Gastroesophageal sphincter (tissue), 4 donors: ENCODE results near the gene CACNG1. TPM values are rescaled to one million over a fixed set of nuclear protein-coding genes. Genes with fewer than 3 reads are reported as not detected.

Experiments
- ATAC-seq: fragments of 150-250 bp; one replicate; pipeline ENCODE4 v1.9.1; 2016; ENCODE audit warnings: mild to moderate bottlenecking, moderate library complexity
- H3K27ac ChIP-seq, 4 donors: fragments of 200-600 bp; sonication (generic) in 3 of 4; 1 replicate in 3 of 4; 2 replicates in 1 of 4; pipeline ENCODE4 v1.5.1; 2016 to 2019
- H3K27me3 ChIP-seq: fragments of 200-600 bp; sonication (generic); one replicate; pipeline ENCODE4 v1.5.1; 2019
- H3K36me3 ChIP-seq, 2 donors: fragments of 200-600 bp; sonication (generic); one replicate each; pipeline ENCODE4 v1.5.1; 2019; ENCODE audit warnings: control low read depth in 1 of 2
- H3K4me1 ChIP-seq, 3 donors: fragments of 200-600 bp; sonication (generic); 1 replicate in 2 of 3; 2 replicates in 1 of 3; pipeline ENCODE4 v1.5.1; 2016 to 2019; ENCODE audit warnings: control low read depth in 2 of 3
- H3K4me3 ChIP-seq, 2 donors: fragments of 200-600 bp; sonication (generic); one replicate each; pipeline ENCODE4 v1.5.1; 2019; ENCODE audit warnings: mild to moderate bottlenecking in 1 of 2, moderate library complexity in 1 of 2
- H3K9me3 ChIP-seq, 3 donors: fragments of 200-600 bp; sonication (generic); one replicate each; pipeline ENCODE4 v1.5.1; 2017 to 2019; ENCODE audit warnings: control low read depth in 2 of 3
- CTCF ChIP-seq, 4 experiments: fragments of 200-600 bp in 2 of 4; fragments of 450-650 bp in 2 of 4; sonication (generic) in 1 of 4; IDR thresholded peaks; one replicate each; pipeline ENCODE4 v1.5.1; 2017 to 2019; ENCODE audit warnings: antibody characterized with exemption in 4 of 4, mild to moderate bottlenecking in 2 of 4, moderate library complexity in 2 of 4
- EP300 ChIP-seq: sonication (generic); formaldehyde crosslinking; IDR thresholded peaks from one replicate; pipeline ENCODE4 v1.6.1; 2017; ENCODE audit warnings: antibody characterized with exemption, mild to moderate bottlenecking
- POLR2A ChIP-seq, 2 donors: fragments of 450-650 bp; IDR thresholded peaks; one replicate each; pipeline ENCODE4 v1.6.1; 2017; ENCODE audit warnings: antibody characterized with exemption in 2 of 2, mild to moderate bottlenecking in 2 of 2, moderate library complexity in 1 of 2
- POLR2AphosphoS5 ChIP-seq: sonication (generic); formaldehyde crosslinking; IDR thresholded peaks from one replicate; pipeline ENCODE4 v1.6.1; 2017; ENCODE audit warnings: antibody characterized with exemption
- WGBS, 2 donors: methylation state at CpG; one replicate each; pipeline ENCODE4 v1.1.5; 2018; ENCODE audit warnings: low coverage in 1 of 2; 5-methylcytosine and 5-hydroxymethylcytosine counted together
- total RNA-seq, 4 donors: library from RNA; depleted of rRNA; stranded (reverse); fragments of >200 nt; gene quantifications; one replicate each; pipeline ENCODE4 v1.1.0, GENCODE V29; 2016

Gene CACNG1
- total RNA-seq, 4 donors from 2014 or later: not detected

GRCh38 chr17:67018471-67019434 is 25.6 kb upstream of the CACNG1 start:
- peaks cover 6% of the 10 kb centered on the region for H3K27me3 ChIP-seq
- TF ChIP-seq POLR2A (IDR thresholded peaks at IDR 0.05): no peak
- no peak for TF ChIP-seq CTCF (IDR thresholded peaks at IDR 0.05)
- TF ChIP-seq POLR2AphosphoS5: no peak
- no peak for TF ChIP-seq EP300
- WGBS, 2 donors: 79% methylated on average over 2 of the region's 12 CpGs; no CpG with 5 or more reads in 1 of the 2 donors

GRCh38 chr17:67019809-67020208 is 24.5 kb upstream of the CACNG1 start:
- Histone ChIP-seq H3K4me3 (no peak overlapping the region), H3K27me3 (peaks cover 6% of the 10 kb centered on the region), H3K9me3 (no peaks in the 10 kb centered on the region), H3K36me3 (no peaks in the 10 kb centered on the region), H3K4me1 (no peaks in the 10 kb centered on the region), H3K27ac (no peak overlapping the region)
- TF ChIP-seq CTCF (IDR thresholded peaks at IDR 0.05) (no peak), POLR2AphosphoS5 (no peak), EP300 (no peak), POLR2A (IDR thresholded peaks at IDR 0.05) (no peak)
- WGBS, 2 donors: 60 to 92% methylated on average over 2 of the region's 8 CpGs
- ATAC-seq: no peak

More at GRCh38 chr17:67018471-67019434, 25.6 kb upstream of the CACNG1 start:
- no peak overlapping the region for H3K27ac ChIP-seq
- H3K4me1 ChIP-seq: no peaks in the 10 kb centered on the region
- no peak overlapping the region for H3K4me3 ChIP-seq
- ATAC-seq: no peak
- no peaks in the 10 kb centered on the region for H3K36me3 ChIP-seq
- H3K9me3 ChIP-seq: no peaks in the 10 kb centered on the region

- Histone ChIP-seq H3K4me1 (no peaks in the 10 kb centered on the region), H3K36me3 (no peaks in the 10 kb centered on the region), H3K27ac (no peak overlapping the region), H3K27me3 (peaks cover 6% of the 10 kb centered on the region), H3K9me3 (no peaks in the 10 kb centered on the region), H3K4me3 (no peak overlapping the region)
- TF ChIP-seq POLR2A (IDR thresholded peaks at IDR 0.05) (no peak), POLR2AphosphoS5 (no peak), CTCF (IDR thresholded peaks at IDR 0.05) (no peak), EP300 (no peak)
- 50 to 51% methylated on average over 1 to 5 of the region's 11 CpGs for WGBS, 2 donors
- no peak for ATAC-seq
Observed at GRCh38 chr17:67020293-67020766, 24.0 kb upstream of the CACNG1 start.

GRCh38 chr17:67021196-67021595 is 23.2 kb upstream of the CACNG1 start:
- Histone ChIP-seq H3K9me3 (no peaks in the 10 kb centered on the region), H3K4me1 (no peaks in the 10 kb centered on the region), H3K4me3 (no peak overlapping the region), H3K27me3 (peaks cover 6% of the 10 kb centered on the region), H3K27ac (no peak overlapping the region), H3K36me3 (no peaks in the 10 kb centered on the region)
- TF ChIP-seq POLR2AphosphoS5 (no peak), POLR2A (IDR thresholded peaks at IDR 0.05) (no peak), EP300 (no peak), CTCF (IDR thresholded peaks at IDR 0.05) (no peak)
- WGBS, 2 donors: 70% methylated on average over 2 of the region's 7 CpGs; no CpG with 5 or more reads in 1 of the 2 donors
- no peak for ATAC-seq
